K562 (cell line): Measurements from ENCODE around the gene ADORA2B. TPM values are rescaled to one million over a fixed set of nuclear protein-coding genes. Genes with fewer than 3 reads are reported as not detected.

Experiments used
- ATAC-seq: fragments of 200-7000 bp; cut with Tn5 transposase; 3 replicates; pipeline ENCODE4 v1.9.1; 2020; ENCODE audit warnings: moderate library complexity
- BruUV-seq: library from RNA; stranded (reverse); fragments of 400-500 nt; replicated peaks from 2 replicates; lab custom pipeline; 2021; lab: Mats Ljungman, UMichigan
- CTCF ChIA-PET: fragments of 300-600 bp; formaldehyde crosslinking; extraction: SDS; loops from one replicate; lab custom pipeline; 2021; ENCODE audit warnings: low intra/inter-chr PET ratio; lab: Yijun Ruan, JAX
- POLR2A ChIA-PET: fragments of 300-600, 350-650 bp; sonication (Branson Sonifier 250); formaldehyde crosslinking; extraction: SDS; loops from one replicate; lab custom pipeline; 2021; ENCODE audit warnings: antibody characterized with exemption, inconsistent platforms; lab: Yijun Ruan, JAX
- DNase-seq, 4 experiments: peaks; one replicate each; pipeline versions ENCODE4 v3.0.0 to v3.0.0-alpha.2; 2011 to 2018; ENCODE audit warnings: low spot score in 3 of 4, mixed read lengths in 3 of 4; ENCODE audit errors: extremely low read depth in 1 of 4
- FAIRE-seq: peaks from 2 replicates; lab custom pipeline; 2011; peaks lifted over from hg19 to GRCh38; lab: Jason Lieb, UNC
- H2AFZ ChIP-seq: 2 replicates; pipeline ENCODE4 v1.6.0; 2011; ENCODE audit warnings: low read depth, low read length, control low read depth, inconsistent platforms
- H3K27ac ChIP-seq: fragments of 200-600 bp; 3 replicates; pipeline ENCODE4 v1.8.0; 2011; ENCODE audit warnings: low read depth, mild to moderate bottlenecking, control low read depth, inconsistent platforms, low read length, moderate library complexity, mixed read lengths; ENCODE audit errors: extremely low read depth
- H3K27me3 ChIP-seq, 2 experiments: fragments of 300-600 bp in 1 of 2; 2 replicates in 1 of 2; 3 replicates in 1 of 2; pipeline versions ENCODE4 v1.6.0 to v1.8.0; 2011; ENCODE audit warnings: inconsistent platforms in 2 of 2, low read length in 2 of 2, mild to moderate bottlenecking in 1 of 2, mixed read lengths in 1 of 2, moderate library complexity in 1 of 2; ENCODE audit not compliant: control insufficient read depth in 2 of 2, insufficient read depth in 2 of 2
- H3K36me3 ChIP-seq: fragments of 300-600 bp; 3 replicates; pipeline ENCODE4 v1.8.0; 2011; ENCODE audit warnings: mild to moderate bottlenecking, low read length, inconsistent platforms; ENCODE audit not compliant: control insufficient read depth, insufficient read depth
- H3K4me1 ChIP-seq, 2 experiments: fragments of 200-600 bp in 1 of 2; replicated peaks in 1 of 2; 2 replicates in 1 of 2; 3 replicates in 1 of 2; pipeline versions ENCODE4 v1.5.1 to v1.8.0; 2011; ENCODE audit warnings: inconsistent platforms in 2 of 2, low read length in 2 of 2, mild to moderate bottlenecking in 1 of 2, mixed read lengths in 1 of 2, moderate library complexity in 1 of 2; ENCODE audit not compliant: control insufficient read depth in 2 of 2, insufficient read depth in 2 of 2
- H3K4me2 ChIP-seq: 2 replicates; pipeline ENCODE4 v1.6.1; 2011; ENCODE audit warnings: low read length, control low read depth, inconsistent platforms, mixed read lengths; ENCODE audit not compliant: insufficient read depth
- H3K4me3 ChIP-seq: fragments of 200-600 bp; sonication (generic), shearing (Covaris generic); 2 replicates; pipeline ENCODE4 v1.5.1; 2016; ENCODE audit warnings: control low read depth, inconsistent platforms
- H3K79me2 ChIP-seq: fragments of 200-600 bp; 3 replicates; pipeline ENCODE4 v1.8.0; 2011; ENCODE audit warnings: low read length, inconsistent platforms; ENCODE audit not compliant: control insufficient read depth, insufficient read depth
- H3K9ac ChIP-seq, 2 experiments: 2 replicates each; pipeline versions ENCODE4 v1.6.0 to v1.6.1; 2011; ENCODE audit warnings: low read depth in 2 of 2, low read length in 2 of 2, control low read depth in 1 of 2, inconsistent platforms in 1 of 2, mild to moderate bottlenecking in 1 of 2, mixed read lengths in 1 of 2; ENCODE audit not compliant: insufficient read depth in 1 of 2
- H3K9me1 ChIP-seq: one replicate; pipeline ENCODE4 v1.6.0; 2011; ENCODE audit warnings: inconsistent platforms, mild to moderate bottlenecking, low read length, moderate library complexity; ENCODE audit not compliant: control insufficient read depth, insufficient read depth
- H3K9me3 ChIP-seq: replicated peaks from 2 replicates; pipeline ENCODE4 v1.5.1; 2011; ENCODE audit warnings: low read depth, low read length, inconsistent platforms; ENCODE audit not compliant: control insufficient read depth, insufficient read depth
- H4K20me1 ChIP-seq: replicated peaks from 2 replicates; pipeline ENCODE4 v1.6.1; 2011; ENCODE audit warnings: low read length, inconsistent platforms, mixed read lengths; ENCODE audit not compliant: control insufficient read depth, insufficient read depth
- AFF1 ChIP-seq, 2 experiments: fragments of 450-650 bp; IDR thresholded peaks; 2 replicates each; pipeline ENCODE4 v1.6.1; 2018; ENCODE audit warnings: mild to moderate bottlenecking in 2 of 2, low read depth in 1 of 2; ENCODE audit not compliant: partially characterized antibody in 2 of 2
- ARID4B ChIP-seq: sonication (generic); formaldehyde crosslinking; IDR thresholded peaks from 2 replicates; pipeline ENCODE4 v1.8.0; 2022; ENCODE audit warnings: mild to moderate bottlenecking, missing genetic modification reagents
- CEBPB ChIP-seq: fragments of 450-650 bp; IDR thresholded peaks from 2 replicates; pipeline ENCODE4 v1.6.1; 2016; ENCODE audit warnings: missing genetic modification characterization, missing compliant biosample characterization
- CHD2 ChIP-seq: IDR thresholded peaks from 2 replicates; pipeline ENCODE4 v1.6.1; 2011; ENCODE audit warnings: low read depth, low read length
- FOSL1 ChIP-seq: fragments of 200-800 bp; sonication (Bioruptor generic); conservative IDR thresholded peaks from 2 replicates; pipeline ENCODE4 v1.6.1; 2016; ENCODE audit warnings: missing genetic modification characterization, missing compliant biosample characterization
- HDAC1 ChIP-seq, 2 experiments: fragments of 450-650 bp; IDR thresholded peaks; 2 replicates each; pipeline ENCODE4 v1.6.1; 2016 to 2017; ENCODE audit warnings: inconsistent platforms in 1 of 2, mild to moderate bottlenecking in 1 of 2, moderate library complexity in 1 of 2
- MAFF ChIP-seq: IDR thresholded peaks from 2 replicates; pipeline ENCODE4 v1.6.1; 2012; ENCODE audit warnings: low read length, improper control_type of control experiment
- POLR3G ChIP-seq: IDR thresholded peaks from 2 replicates; pipeline ENCODE4 v1.6.1; 2011; ENCODE audit not compliant: insufficient read length, insufficient replicate concordance; ENCODE audit errors: extremely low read depth
- SMARCE1 ChIP-seq: fragments of 450-650 bp; IDR thresholded peaks from 2 replicates; pipeline ENCODE4 v1.7.1; 2016; ENCODE audit warnings: mild to moderate bottlenecking
- TRIM24 ChIP-seq, 2 experiments: fragments of 450-650 bp; IDR thresholded peaks; 2 replicates each; pipeline ENCODE4 v1.6.1; 2016
- WGBS: fragments of 100-300 bp; shearing (Covaris generic); methylation state at CpG from one replicate; pipeline ENCODE4 v1.1.6; 2016; ENCODE audit warnings: low coverage, mixed read lengths; ENCODE audit not compliant: insufficient coverage; ENCODE audit errors: missing lambda C conversion rate; 5-methylcytosine and 5-hydroxymethylcytosine counted together
- in situ Hi-C: fragments of 300-500 bp; cut with MboI; formaldehyde crosslinking; loops from 4 replicates; pipeline ENCODE4 v1.15.0; 2018; ENCODE audit warnings: inconsistent platforms, mixed read lengths
- intact Hi-C: fragments of 100-400 bp; cut with micrococcal nuclease; formaldehyde crosslinking; loops from 2 replicates; pipeline ENCODE4 v1.14.2; 2022
- polyA plus RNA-seq, 8 experiments: library from polyadenylated mRNA; depleted of rRNA in 4 of 8; stranded (reverse) in 5 of 8; unstranded in 3 of 8; fragments of >200 nt; fragmentation: Nextera tagmentation in 2 of 8; fragmentation: Illumina TruSeq in 1 of 8; extraction: Ambion mirVana in 2 of 8; extraction: Trizol in 1 of 8; gene quantifications; 2 replicates each; pipeline versions ENCODE4 v1.2.1 to v1.2.3, GENCODE V29; 2011 to 2014; ENCODE audit warnings: inconsistent platforms in 1 of 8, missing spikeins in 1 of 8
- total RNA-seq, 7 experiments: library from RNA; depleted of rRNA in 6 of 7; stranded (reverse); fragments of >200 nt in 6 of 7; fragmentation: Illumina TruSeq in 2 of 7; extraction: Trizol in 2 of 7; gene quantifications; 2 replicates each; pipeline versions ENCODE4 v1.2.1 to v1.2.3, GENCODE V29; 2011 to 2021; ENCODE audit warnings: low replicate concordance in 1 of 7
- TF ChIP-seq, protein P1 (sequence below): fragments of 450-650 bp; formaldehyde crosslinking; IDR thresholded peaks from 2 replicates; pipeline ENCODE4 v1.4.0; 2022; ENCODE audit warnings: missing genetic modification characterization

Gene ADORA2B
- total and polyA plus RNA-seq, 9 of the 15 experiments (the other 6 are each of a cell fraction or from before 2014, with no cell fraction given) = 6.4 to 16.6 (median 10.5) TPM

- TF ChIP-seq AFF1 (IDR thresholded peaks at IDR 0.05; ENCODE audit: low read depth in 1 of 2, partially characterized antibody in 2 of 2) = no peak
- TF ChIP-seq, protein P1, sequence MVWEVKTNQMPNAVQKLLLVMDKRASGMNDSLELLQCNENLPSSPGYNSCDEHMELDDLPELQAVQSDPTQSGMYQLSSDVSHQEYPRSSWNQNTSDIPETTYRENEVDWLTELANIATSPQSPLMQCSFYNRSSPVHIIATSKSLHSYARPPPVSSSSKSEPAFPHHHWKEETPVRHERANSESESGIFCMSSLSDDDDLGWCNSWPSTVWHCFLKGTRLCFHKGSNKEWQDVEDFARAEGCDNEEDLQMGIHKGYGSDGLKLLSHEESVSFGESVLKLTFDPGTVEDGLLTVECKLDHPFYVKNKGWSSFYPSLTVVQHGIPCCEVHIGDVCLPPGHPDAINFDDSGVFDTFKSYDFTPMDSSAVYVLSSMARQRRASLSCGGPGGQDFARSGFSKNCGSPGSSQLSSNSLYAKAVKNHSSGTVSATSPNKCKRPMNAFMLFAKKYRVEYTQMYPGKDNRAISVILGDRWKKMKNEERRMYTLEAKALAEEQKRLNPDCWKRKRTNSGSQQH (CRISPR knock-in tag) = no peak
- TF ChIP-seq, all 486 proteins: peak for 6
These were observed 27.0 kb downstream of the ADORA2B start (continued) for GRCh38 chr17:15971882-15972281.

DNA sequence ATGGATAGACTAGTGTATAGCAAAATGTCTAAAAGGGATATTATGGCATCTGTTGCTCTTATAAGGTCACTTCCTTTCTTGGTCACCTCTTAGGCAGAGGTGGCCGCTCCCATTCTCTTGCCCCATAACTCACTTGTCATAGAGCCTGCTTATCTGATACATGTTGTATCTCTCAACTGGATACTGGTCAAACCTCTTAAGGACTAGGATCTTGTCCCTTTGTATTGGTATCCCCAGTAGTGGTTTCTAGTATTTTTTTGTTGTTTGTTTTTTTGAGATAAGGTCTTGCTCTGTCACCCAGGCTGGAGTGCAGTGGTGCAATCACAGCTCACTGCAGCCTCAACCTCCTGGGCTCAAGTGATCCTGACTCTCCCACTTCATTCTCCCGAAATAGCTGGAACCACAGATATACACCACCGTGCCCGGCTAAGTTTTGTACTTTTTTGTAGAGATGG, 27.6 kb downstream of the ADORA2B start:
- H3K9me3 ChIP-seq = no peaks in the 10 kb centered on the region
- ATAC-seq (peak; percentile 63), DNase-seq (peak in 1 of 4 experiments; percentile 29), FAIRE-seq (peak; percentile 78)
- intact Hi-C loops (no loop called here), in situ Hi-C loops (loop anchor here (25.0 kb wide), 1 partner anchor 710 kb away; the partner anchor contains the start of gene PMP22)
- 3% methylated on average over 4 of the region's 4 CpGs for WGBS
- peaks cover 14 to 34% of the 10 kb centered on the region in 2 experiments for H3K4me1 ChIP-seq
- ChIA-PET CTCF (no interaction called here), POLR2A (interaction anchor here (0.9 kb wide), 1 partner anchor 14 kb away, joined by 3 read pairs; no protein-coding TSS in a partner anchor)
- H4K20me1 ChIP-seq = no peaks in the 10 kb centered on the region
- no TSS peak for BruUV-seq
- H3K4me3 ChIP-seq = no peak overlapping the region
- H3K4me2 ChIP-seq = no peak overlapping the region
- H3K27me3 ChIP-seq = no peaks in the 10 kb centered on the region
- H3K36me3 ChIP-seq = peaks cover 27% of the 10 kb centered on the region; the same call in 2 of the 3 replicates
- H3K79me2 ChIP-seq = peaks cover 40% of the 10 kb centered on the region
- no peaks in the 10 kb centered on the region for H3K9me1 ChIP-seq
- no peak overlapping the region for H3K27ac ChIP-seq
- H2AFZ ChIP-seq = no peak overlapping the region
- H3K9ac ChIP-seq = no peak overlapping the region
- TF ChIP-seq SMARCE1 = peak; percentile 46; the same call in 1 of the 2 replicates
- no peak for TF ChIP-seq POLR3G
- 0 out of 2 replicates have a peak, but pooled peaks have one; percentile 20 for TF ChIP-seq MAFF
- TF ChIP-seq ARID4B (CRISPR knock-in tag) = no peak
- TF ChIP-seq TRIM24 (IDR thresholded peaks at IDR 0.05) = 0 out of 4 replicates have a peak, but pooled peaks of 1 of the 2 experiments have one; percentile 17
- no peak for TF ChIP-seq CHD2
- peak; percentile 36; the same call in 1 of the 2 replicates for TF ChIP-seq FOSL1 (tag)
- peak in 1 of 2 experiments; percentile 61; a peak in 1 of 4 replicates for TF ChIP-seq HDAC1 (IDR thresholded peaks at IDR 0.05)
- TF ChIP-seq CEBPB (tag) = peak; percentile 83
